NCI-H2196 (cell line): Measurements from ENCODE around the gene C8A.

Experiments
- DNase-seq: peaks from one replicate; lab custom pipeline; 2025; ENCODE audit not compliant: unreplicated experiment; lab: John Stamatoyannopoulos, UW

Gene C8A

GRCh38 chr1:56881417-56881816 lies 26.8 kb downstream of the C8A start:
- DNase-seq, result no peak

- DNase-seq, result no peak
Measured at GRCh38 chr1:56890229-56890628, 35.6 kb downstream of the C8A start.

GRCh38 chr1:56894014-56894413 lies 39.4 kb downstream of the C8A start:
- no peak for DNase-seq

GRCh38 chr1:56897150-56898004 lies 42.8 kb downstream of the C8A start:
- DNase-seq, result no peak

- no peak for DNase-seq
Measured at GRCh38 chr1:56898005-56898373, 43.4 kb downstream of the C8A start.

GRCh38 chr1:56898879-56899278 lies 44.3 kb downstream of the C8A start:
- DNase-seq, result no peak

GRCh38 chr1:56901716-56902115 lies 47.1 kb downstream of the C8A start:
- no peak for DNase-seq

- no peak for DNase-seq
Measured at GRCh38 chr1:56903778-56904177, 49.2 kb downstream of the C8A start.

- no peak for DNase-seq
Measured at GRCh38 chr1:56904663-56905397, 50.2 kb downstream of the C8A start.

- no peak for DNase-seq
Measured at GRCh38 chr1:56905667-56906066, 51.1 kb downstream of the C8A start.

- no peak for DNase-seq
Measured at GRCh38 chr1:56908619-56909221, 54.1 kb downstream of the C8A start.

- no peak for DNase-seq
Measured at GRCh38 chr1:56910441-56910985, 55.9 kb downstream of the C8A start.

- DNase-seq, result no peak
Measured at GRCh38 chr1:56911098-56911938, 56.7 kb downstream of the C8A start.

- DNase-seq, result no peak
Measured at GRCh38 chr1:56912325-56912724, 57.7 kb downstream of the C8A start.

- DNase-seq, result no peak
Measured at GRCh38 chr1:56915960-56916359, 61.4 kb downstream of the C8A start.

- no peak for DNase-seq
Measured at GRCh38 chr1:56916630-56917029, 62.0 kb downstream of the C8A start.

- no peak for DNase-seq
Measured at GRCh38 chr1:56917356-56917755, 62.8 kb downstream of the C8A start.

- DNase-seq, result no peak
Measured at GRCh38 chr1:56920591-56921001, 66.0 kb downstream of the C8A start.

- DNase-seq, result no peak
Measured at GRCh38 chr1:56921479-56921878, 66.9 kb downstream of the C8A start.

GRCh38 chr1:56922070-56922469 lies 67.5 kb downstream of the C8A start:
- no peak for DNase-seq

- DNase-seq, result no peak
Measured at GRCh38 chr1:56922507-56922906, 67.9 kb downstream of the C8A start.
